GM12878 (cell line): Measurements from ENCODE around the gene ACBD5. TPM values are rescaled to one million over a fixed set of nuclear protein-coding genes. Genes with fewer than 3 reads are reported as not detected.
"Not testable (repeated sequence)": the region's sequence is repeated elsewhere in the genome, so short reads cannot be mapped to it uniquely, and the experiment has no call there.

Source experiments
- ATAC-seq: fragments of 200-7000 bp; cut with Tn5 transposase; 3 replicates; pipeline ENCODE4 v1.9.1; 2020; ENCODE audit warnings: mild to moderate bottlenecking, moderate library complexity
- BruUV-seq: library from RNA; stranded (reverse); fragments of 400-500 nt; replicated peaks from 2 replicates; lab custom pipeline; 2021; lab: Mats Ljungman, UMichigan
- CTCF ChIA-PET: fragments of 300-600 bp; sonication (Branson Sonifier 250); formaldehyde crosslinking; extraction: SDS; loops from one replicate; lab custom pipeline; 2021; ENCODE audit warnings: inconsistent platforms; lab: Yijun Ruan, JAX
- POLR2A ChIA-PET: fragments of 350-600 bp; formaldehyde crosslinking; extraction: SDS; loops from one replicate; lab custom pipeline; 2021; ENCODE audit warnings: inconsistent platforms; lab: Charles Lee
- RAD21 ChIA-PET: fragments of 300-600 bp; sonication (Branson Sonifier 250); formaldehyde crosslinking; loops from one replicate; lab custom pipeline; 2023; ENCODE audit warnings: antibody characterized with exemption; ENCODE audit not compliant: unreplicated experiment; lab: Charles Lee
- SMC1A ChIA-PET: fragments of 300-600 bp; sonication (Branson Sonifier 250); formaldehyde crosslinking; loops from one replicate; lab custom pipeline; 2023; ENCODE audit not compliant: unreplicated experiment, uncharacterized antibody; lab: Charles Lee
- DNase-seq: peaks from one replicate; pipeline ENCODE4 v3.0.0-alpha.2; 2011; ENCODE audit warnings: low read depth, low spot score
- FAIRE-seq: peaks from 3 replicates; lab custom pipeline; 2011; peaks lifted over from hg19 to GRCh38; lab: Jason Lieb, UNC
- H2AFZ ChIP-seq: 2 replicates; pipeline ENCODE4 v1.6.0; 2011; ENCODE audit warnings: low read depth, low read length, control low read depth; ENCODE audit not compliant: control insufficient read depth
- H3K27ac ChIP-seq: 2 replicates; pipeline ENCODE4 v1.5.1; 2011; ENCODE audit warnings: control low read depth; ENCODE audit not compliant: control insufficient read depth, insufficient read depth
- H3K27me3 ChIP-seq, 2 experiments: replicated peaks in 1 of 2; 2 replicates each; pipeline versions ENCODE4 v1.6.0 to v1.6.1; 2011; ENCODE audit warnings: low read length in 1 of 2; ENCODE audit not compliant: control insufficient read depth in 2 of 2, insufficient read depth in 2 of 2
- H3K36me3 ChIP-seq, 2 experiments: 2 replicates each; pipeline ENCODE4 v1.5.1; 2011; ENCODE audit warnings: low read length in 1 of 2; ENCODE audit not compliant: control insufficient read depth in 2 of 2, insufficient read depth in 2 of 2
- H3K4me1 ChIP-seq: 2 replicates; pipeline ENCODE4 v1.6.1; 2011; ENCODE audit warnings: mild to moderate bottlenecking, low read length, moderate library complexity, mixed read lengths; ENCODE audit not compliant: control insufficient read depth, insufficient read depth
- H3K4me2 ChIP-seq: 2 replicates; pipeline ENCODE4 v1.6.0; 2011; ENCODE audit warnings: control low read depth; ENCODE audit not compliant: control insufficient read depth, insufficient read depth
- H3K4me3 ChIP-seq: fragments of 200-600 bp; sonication (generic); 2 replicates; pipeline ENCODE4 v1.5.1; 2016
- H3K79me2 ChIP-seq: 2 replicates; pipeline ENCODE4 v1.6.0; 2011; ENCODE audit warnings: low read length; ENCODE audit not compliant: control insufficient read depth, insufficient read depth
- H3K9ac ChIP-seq: 2 replicates; pipeline ENCODE4 v1.8.0; 2011; ENCODE audit warnings: low read length, control low read depth, mixed read lengths; ENCODE audit not compliant: control insufficient read depth, insufficient read depth
- H3K9me3 ChIP-seq: replicated peaks from 3 replicates; pipeline ENCODE4 v1.5.1; 2011; ENCODE audit warnings: mild to moderate bottlenecking, low read length; ENCODE audit not compliant: control insufficient read depth, insufficient read depth
- H4K20me1 ChIP-seq: 2 replicates; pipeline ENCODE4 v1.6.0; 2011; ENCODE audit not compliant: control insufficient read depth, insufficient read depth
- EZH2 ChIP-seq: IDR thresholded peaks from 2 replicates; pipeline ENCODE4 v1.6.1; 2012; ENCODE audit warnings: low read depth, mild to moderate bottlenecking, control low read depth, inconsistent platforms, low read length, borderline replicate concordance; ENCODE audit not compliant: control insufficient read depth
- PML ChIP-seq: IDR thresholded peaks from 2 replicates; pipeline ENCODE4 v1.6.1; 2012; ENCODE audit warnings: low read length, inconsistent platforms
- SUZ12 ChIP-seq: fragments of 200-600 bp; sonication (generic); IDR thresholded peaks from one replicate; pipeline ENCODE4 v1.6.1; 2018; ENCODE audit warnings: antibody characterized with exemption, mild to moderate bottlenecking; ENCODE audit not compliant: unreplicated experiment
- WGBS: methylation state at CpG from one replicate; pipeline ENCODE4 v1.1.6; 2016; ENCODE audit warnings: low lambda C conversion rate; ENCODE audit not compliant: insufficient replicate concordance, insufficient coverage; ENCODE audit errors: missing lambda C conversion rate; 5-methylcytosine and 5-hydroxymethylcytosine counted together
- in situ Hi-C: fragments of 300-500 bp; cut with MboI; formaldehyde crosslinking; loops from 9 replicates; pipeline ENCODE4 v1.14.3; 2018; ENCODE audit warnings: mixed read lengths
- intact Hi-C: fragments of 100-400 bp; cut with micrococcal nuclease; formaldehyde crosslinking; loops from one replicate; pipeline ENCODE4 v1.14.2; 2022; ENCODE audit not compliant: unreplicated experiment
- polyA plus RNA-seq, 11 experiments: library from polyadenylated mRNA; depleted of rRNA in 4 of 11; unstranded in 6 of 11; stranded (reverse) in 5 of 11; fragments of >200 nt; fragmentation: Nextera tagmentation in 4 of 11; fragmentation: Illumina TruSeq in 1 of 11; extraction: Ambion mirVana in 4 of 11; extraction: Trizol in 1 of 11; gene quantifications; 1 replicate in 1 of 11; 2 replicates in 10 of 11; pipeline versions ENCODE4 v1.2.1 to v1.2.3, GENCODE V29; 2011 to 2016; ENCODE audit warnings: inconsistent platforms in 2 of 11, missing spikeins in 2 of 11, low read depth in 1 of 11
- total RNA-seq, 4 experiments: library from RNA; depleted of rRNA in 3 of 4; stranded (reverse); fragments of >200 nt in 3 of 4; fragmentation: Illumina TruSeq in 1 of 4; extraction: Trizol in 1 of 4; gene quantifications; 2 replicates each; pipeline versions ENCODE4 v1.2.1 to v1.2.3, GENCODE V29; 2013 to 2021
- TF ChIP-seq, protein P1 (sequence below): fragments of 450-650 bp; IDR thresholded peaks from 2 replicates; pipeline ENCODE4 v1.6.1; 2016; ENCODE audit warnings: mild to moderate bottlenecking, moderate library complexity, borderline replicate concordance

ACBD5 gene
- total and polyA plus RNA-seq, 10 of the 15 experiments (the other 5 are each of a cell fraction or from before 2014, with no cell fraction given), result 2.4 to 22.3 (median 12.4) TPM

DNA sequence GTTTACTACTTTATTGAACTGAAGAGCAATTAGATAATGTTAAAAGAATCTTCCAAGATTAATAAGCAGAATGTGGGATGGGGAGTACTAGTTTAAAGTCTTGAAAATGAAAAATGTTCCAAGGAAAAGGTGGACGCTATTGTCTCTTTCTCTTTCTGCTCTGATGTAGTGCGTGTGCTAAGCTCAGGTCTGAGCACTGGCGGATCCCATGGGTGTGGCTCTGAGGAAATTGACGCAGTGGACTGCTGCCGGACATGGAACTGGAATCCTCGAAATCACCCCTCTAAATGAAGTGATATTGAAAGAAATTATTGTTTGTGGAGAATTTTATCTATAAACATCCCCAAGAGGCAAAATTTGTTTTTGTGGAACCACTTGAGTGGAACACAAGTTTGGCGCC, 22.2 kb upstream of the ACBD5 start:
- 80% methylated on average over 7 of the region's 7 CpGs for WGBS
- FAIRE-seq, POLR2A ChIA-PET: not testable (repeated sequence)

DNA sequence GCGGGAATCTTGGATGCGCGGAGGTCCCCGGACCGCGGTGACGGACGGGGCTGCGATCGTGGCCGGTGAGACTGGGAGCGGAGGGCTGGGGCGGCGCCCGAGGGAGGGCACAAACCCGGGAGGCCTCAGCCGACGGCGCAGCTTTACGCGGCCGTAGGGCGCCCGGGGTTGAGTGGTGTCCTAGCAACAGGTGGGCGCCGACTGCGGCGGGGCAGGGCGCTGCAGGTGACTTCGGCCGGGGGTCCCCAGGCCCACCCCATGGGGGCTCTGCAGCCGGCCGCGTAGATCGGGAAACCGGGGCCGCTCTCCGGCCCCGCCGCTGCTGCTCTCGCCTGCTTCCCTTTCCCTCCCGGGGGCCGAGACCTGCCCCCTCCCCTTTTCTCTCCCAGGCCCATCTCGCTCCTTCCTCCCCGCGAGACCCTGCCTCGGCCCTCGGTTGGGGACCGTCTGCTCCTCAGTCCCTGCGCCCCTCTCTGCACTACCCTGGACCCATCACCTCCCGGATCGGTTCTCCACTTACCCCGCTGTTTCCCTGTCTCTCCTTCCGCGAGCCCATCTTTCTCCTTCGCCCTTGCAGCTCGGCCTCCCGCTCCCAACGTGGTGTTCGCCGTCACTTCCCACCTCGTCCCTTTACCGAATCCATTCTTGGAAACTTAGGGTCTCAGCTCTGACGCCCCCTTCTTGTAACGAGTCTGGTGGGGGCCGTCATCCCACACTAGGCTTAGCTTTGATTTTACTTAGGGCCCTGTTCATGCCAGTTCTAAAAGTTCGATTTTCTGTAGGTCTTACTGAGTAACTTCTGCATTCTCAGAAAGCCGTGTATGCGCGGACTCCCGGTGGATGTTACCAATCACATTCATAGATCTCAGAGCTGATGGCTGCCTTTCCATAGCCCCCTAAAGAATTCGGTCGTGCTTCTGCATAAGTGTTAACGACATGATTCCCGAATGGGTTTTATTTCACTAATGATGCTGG, 18.5 kb upstream of the ACBD5 start:
- CTCF ChIA-PET, result interaction anchor here (1.2 kb wide), 1 partner anchor 35 kb away, joined by 3 read pairs; no protein-coding TSS in a partner anchor
- Histone ChIP-seq H3K4me3 (peak overlapping the region; percentile 57; the same call in 1 of the 2 replicates), H3K4me2 (peak overlapping the region; percentile 82)
- RAD21 ChIA-PET, result no interaction called here
- TF ChIP-seq SUZ12, result peak; percentile 87
- TF ChIP-seq EZH2, result peak; percentile 84; the same call in 1 of the 2 replicates
- TF ChIP-seq PML, result no peak
- TF ChIP-seq, protein P1, sequence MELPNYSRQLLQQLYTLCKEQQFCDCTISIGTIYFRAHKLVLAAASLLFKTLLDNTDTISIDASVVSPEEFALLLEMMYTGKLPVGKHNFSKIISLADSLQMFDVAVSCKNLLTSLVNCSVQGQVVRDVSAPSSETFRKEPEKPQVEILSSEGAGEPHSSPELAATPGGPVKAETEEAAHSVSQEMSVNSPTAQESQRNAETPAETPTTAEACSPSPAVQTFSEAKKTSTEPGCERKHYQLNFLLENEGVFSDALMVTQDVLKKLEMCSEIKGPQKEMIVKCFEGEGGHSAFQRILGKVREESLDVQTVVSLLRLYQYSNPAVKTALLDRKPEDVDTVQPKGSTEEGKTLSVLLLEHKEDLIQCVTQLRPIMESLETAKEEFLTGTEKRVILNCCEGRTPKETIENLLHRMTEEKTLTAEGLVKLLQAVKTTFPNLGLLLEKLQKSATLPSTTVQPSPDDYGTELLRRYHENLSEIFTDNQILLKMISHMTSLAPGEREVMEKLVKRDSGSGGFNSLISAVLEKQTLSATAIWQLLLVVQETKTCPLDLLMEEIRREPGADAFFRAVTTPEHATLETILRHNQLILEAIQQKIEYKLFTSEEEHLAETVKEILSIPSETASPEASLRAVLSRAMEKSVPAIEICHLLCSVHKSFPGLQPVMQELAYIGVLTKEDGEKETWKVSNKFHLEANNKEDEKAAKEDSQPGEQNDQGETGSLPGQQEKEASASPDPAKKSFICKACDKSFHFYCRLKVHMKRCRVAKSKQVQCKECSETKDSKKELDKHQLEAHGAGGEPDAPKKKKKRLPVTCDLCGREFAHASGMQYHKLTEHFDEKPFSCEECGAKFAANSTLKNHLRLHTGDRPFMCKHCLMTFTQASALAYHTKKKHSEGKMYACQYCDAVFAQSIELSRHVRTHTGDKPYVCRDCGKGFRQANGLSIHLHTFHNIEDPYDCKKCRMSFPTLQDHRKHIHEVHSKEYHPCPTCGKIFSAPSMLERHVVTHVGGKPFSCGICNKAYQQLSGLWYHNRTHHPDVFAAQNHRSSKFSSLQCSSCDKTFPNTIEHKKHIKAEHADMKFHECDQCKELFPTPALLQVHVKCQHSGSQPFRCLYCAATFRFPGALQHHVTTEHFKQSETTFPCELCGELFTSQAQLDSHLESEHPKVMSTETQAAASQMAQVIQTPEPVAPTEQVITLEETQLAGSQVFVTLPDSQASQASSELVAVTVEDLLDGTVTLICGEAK, result no peak
- TF ChIP-seq, all 136 proteins: peak for 2
- Histone ChIP-seq H2AFZ (peak overlapping the region; percentile 24), H3K79me2 (no peaks in the 10 kb centered on the region), H3K27ac (no peak overlapping the region), H3K9me3 (peaks cover 2% of the 10 kb centered on the region; the same call in 1 of the 3 replicates), H3K27me3 (peaks cover 0 to 14% of the 10 kb centered on the region in 2 experiments; a peak in 3 of 4 replicates), H3K36me3 (no peaks in the 10 kb centered on the region), H4K20me1 (no peaks in the 10 kb centered on the region), H3K9ac (no peak overlapping the region), H3K4me1 (no peaks in the 10 kb centered on the region)
- no peak for DNase-seq
- 24% methylated on average over 53 of the region's 75 CpGs for WGBS
- in situ Hi-C loops (no loop called here), intact Hi-C loops (no loop called here)
- no peak for FAIRE-seq
- ATAC-seq, result peak; percentile 90
- POLR2A ChIA-PET, result no interaction called here
- BruUV-seq, result no TSS peak
- SMC1A ChIA-PET, result no interaction called here

More for the DNA sequence above, 22.2 kb upstream of the ACBD5 start:
- SMC1A ChIA-PET, DNase-seq, CTCF ChIA-PET, H3K9me3 ChIP-seq, H2AFZ ChIP-seq, H3K9ac ChIP-seq, H3K36me3 ChIP-seq, H3K4me3 ChIP-seq, RAD21 ChIA-PET, intact Hi-C loops, H4K20me1 ChIP-seq, ATAC-seq, BruUV-seq, H3K27ac ChIP-seq, in situ Hi-C loops, H3K4me1 ChIP-seq, H3K79me2 ChIP-seq, H3K4me2 ChIP-seq: not testable (repeated sequence)
- peaks cover 0 to 14% of the 10 kb centered on the region in 2 experiments; a peak in 3 of 4 replicates for H3K27me3 ChIP-seq
